ENCODE measurements around the gene ANAPC16.

- no peak for TF ChIP-seq EZH2 (IDR thresholded peaks at IDR 0.05; ENCODE audit: insufficient read depth, poor library complexity, severe bottlenecking)
- TF ChIP-seq EZH2phosphoT487 (IDR thresholded peaks at IDR 0.05; ENCODE audit: insufficient read depth, low read depth) = no peak
Measured at GRCh38 chr10:72228318-72228751, 12.5 kb downstream of the ANAPC16 start.
